ENCODE data around the gene ATOH8.

The ATOH8 gene

GRCh38 chr2:85753035-85753524, 711 bp upstream of the ATOH8 start:
- H3K27me3 ChIP-seq (ENCODE audit: control insufficient read depth in 1 of 2, insufficient read depth in 2 of 2, low read length in 2 of 2) = peaks cover 44 to 48% of the 10 kb centered on the region in 2 donors
- H3K27ac ChIP-seq (ENCODE audit: low read depth, low read length) = no peak overlapping the region
- peak overlapping the region; percentile 25 to 68 for H3K4me3 ChIP-seq (ENCODE audit: low read depth in 1 of 2, low read length in 2 of 2)
- no peaks in the 10 kb centered on the region for H3K9me3 ChIP-seq (ENCODE audit: control insufficient read depth in 1 of 2, low read length in 2 of 2)
- no peak overlapping the region for H3K9ac ChIP-seq (ENCODE audit: low read depth in 1 of 2, low read length in 2 of 2)
- H3K36me3 ChIP-seq (ENCODE audit: control insufficient read depth in 1 of 2, insufficient read depth in 2 of 2, low read length in 2 of 2) = no peaks in the 10 kb centered on the region
- peaks cover 24 to 29% of the 10 kb centered on the region in 2 donors for H3K4me1 ChIP-seq (ENCODE audit: control insufficient read depth in 1 of 2, insufficient read depth in 2 of 2, low read length in 2 of 2)

DNA sequence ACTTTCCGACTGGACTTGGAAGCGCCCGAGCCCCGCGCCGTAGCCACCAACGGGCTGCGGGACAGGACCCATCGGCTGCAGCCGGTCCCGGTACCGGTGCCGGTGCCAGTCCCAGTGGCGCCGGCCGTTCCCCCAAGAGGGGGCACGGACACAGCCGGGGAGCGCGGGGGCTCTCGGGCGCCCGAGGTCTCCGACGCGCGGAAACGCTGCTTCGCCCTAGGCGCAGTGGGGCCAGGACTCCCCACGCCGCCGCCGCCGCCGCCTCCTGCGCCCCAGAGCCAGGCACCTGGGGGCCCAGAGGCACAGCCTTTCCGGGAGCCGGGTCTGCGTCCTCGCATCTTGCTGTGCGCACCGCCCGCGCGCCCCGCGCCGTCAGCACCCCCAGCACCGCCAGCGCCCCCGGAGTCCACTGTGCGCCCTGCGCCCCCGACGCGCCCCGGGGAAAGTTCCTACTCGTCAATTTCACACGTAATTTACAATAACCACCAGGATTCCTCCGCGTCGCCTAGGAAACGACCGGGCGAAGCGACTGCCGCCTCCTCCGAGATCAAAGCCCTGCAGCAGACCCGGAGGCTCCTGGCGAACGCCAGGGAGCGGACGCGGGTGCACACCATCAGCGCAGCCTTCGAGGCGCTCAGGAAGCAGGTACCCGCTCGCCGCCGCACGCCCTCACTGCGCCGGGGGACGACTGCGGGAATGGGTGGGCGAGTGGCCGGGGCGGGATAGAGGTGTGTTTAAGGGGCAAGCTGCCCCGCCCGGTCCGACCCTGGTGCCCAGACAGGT, 713 bp downstream of the ATOH8 start:
- peaks cover 44 to 48% of the 10 kb centered on the region in 2 donors for H3K27me3 ChIP-seq (ENCODE audit: control insufficient read depth in 1 of 2, insufficient read depth in 2 of 2, low read length in 2 of 2)
- no peaks in the 10 kb centered on the region for H3K36me3 ChIP-seq (ENCODE audit: control insufficient read depth in 1 of 2, insufficient read depth in 2 of 2, low read length in 2 of 2)
- peak overlapping the region in 1 of 2 donors; percentile 15 for H3K9ac ChIP-seq (ENCODE audit: low read depth in 1 of 2, low read length in 2 of 2)
- H3K4me3 ChIP-seq (ENCODE audit: low read depth in 1 of 2, low read length in 2 of 2) = peak overlapping the region; percentile 56 to 68
- H3K27ac ChIP-seq (ENCODE audit: low read depth, low read length) = peak overlapping the region; percentile 33
- no peaks in the 10 kb centered on the region for H3K9me3 ChIP-seq (ENCODE audit: control insufficient read depth in 1 of 2, low read length in 2 of 2)
- peaks cover 24 to 29% of the 10 kb centered on the region in 2 donors for H3K4me1 ChIP-seq (ENCODE audit: control insufficient read depth in 1 of 2, insufficient read depth in 2 of 2, low read length in 2 of 2)

DNA sequence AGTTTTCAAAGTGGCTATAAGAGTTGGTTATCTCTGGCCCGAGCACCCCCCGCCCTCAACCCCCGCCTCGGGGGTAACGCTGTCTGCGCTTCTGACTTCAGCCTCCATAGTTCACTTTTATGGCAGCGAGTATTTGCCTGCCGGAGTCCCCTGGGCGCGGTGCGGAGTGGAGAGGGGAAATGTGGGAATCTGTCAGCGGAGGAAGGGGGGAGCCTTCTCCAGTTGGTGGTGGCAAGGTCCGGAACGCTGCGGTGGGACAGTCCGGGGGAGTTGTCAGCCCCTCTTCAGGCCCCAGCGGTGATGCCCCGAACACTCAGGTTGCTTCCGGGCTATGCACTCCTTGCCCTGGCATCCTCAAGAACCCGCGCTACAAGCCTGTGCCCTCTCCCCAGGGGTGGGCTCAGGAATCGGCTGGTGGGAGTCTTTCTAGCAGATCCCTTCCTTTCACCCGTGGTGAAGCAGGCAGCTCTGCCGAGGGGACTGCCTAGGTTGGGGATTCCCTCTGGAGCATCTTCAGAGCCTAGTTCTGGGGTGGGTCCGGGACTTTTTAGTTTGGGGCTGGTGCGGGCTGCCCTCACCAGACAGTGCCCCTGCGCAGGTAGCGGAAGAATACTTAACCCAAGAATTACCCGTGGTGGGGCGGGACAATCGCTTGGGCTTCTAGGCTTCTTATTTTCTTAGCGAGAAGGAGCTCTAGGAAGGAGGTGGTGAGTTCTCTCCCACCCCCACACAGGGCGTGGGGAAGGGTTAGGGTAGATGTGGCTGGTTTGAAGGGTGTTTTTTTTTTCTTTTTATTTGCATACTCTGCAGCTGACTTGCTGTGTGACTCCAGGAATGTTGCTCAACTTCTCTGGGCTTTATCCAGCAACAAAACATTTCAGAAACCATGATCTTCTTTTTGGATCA, 1.6 kb downstream of the ATOH8 start:
- no peaks in the 10 kb centered on the region for H3K9me3 ChIP-seq (ENCODE audit: control insufficient read depth in 1 of 2, low read length in 2 of 2)
- peak overlapping the region; percentile 56 to 68 for H3K4me3 ChIP-seq (ENCODE audit: low read depth in 1 of 2, low read length in 2 of 2)
- peak overlapping the region; percentile 15 to 26 for H3K9ac ChIP-seq (ENCODE audit: low read depth in 1 of 2, low read length in 2 of 2)
- H3K27me3 ChIP-seq (ENCODE audit: control insufficient read depth in 1 of 2, insufficient read depth in 2 of 2, low read length in 2 of 2) = peaks cover 44 to 48% of the 10 kb centered on the region in 2 donors
- H3K27ac ChIP-seq (ENCODE audit: low read depth, low read length) = no peak overlapping the region
- H3K36me3 ChIP-seq (ENCODE audit: control insufficient read depth in 1 of 2, insufficient read depth in 2 of 2, low read length in 2 of 2) = no peaks in the 10 kb centered on the region
- H3K4me1 ChIP-seq (ENCODE audit: control insufficient read depth in 1 of 2, insufficient read depth in 2 of 2, low read length in 2 of 2) = peaks cover 24 to 29% of the 10 kb centered on the region in 2 donors

DNA sequence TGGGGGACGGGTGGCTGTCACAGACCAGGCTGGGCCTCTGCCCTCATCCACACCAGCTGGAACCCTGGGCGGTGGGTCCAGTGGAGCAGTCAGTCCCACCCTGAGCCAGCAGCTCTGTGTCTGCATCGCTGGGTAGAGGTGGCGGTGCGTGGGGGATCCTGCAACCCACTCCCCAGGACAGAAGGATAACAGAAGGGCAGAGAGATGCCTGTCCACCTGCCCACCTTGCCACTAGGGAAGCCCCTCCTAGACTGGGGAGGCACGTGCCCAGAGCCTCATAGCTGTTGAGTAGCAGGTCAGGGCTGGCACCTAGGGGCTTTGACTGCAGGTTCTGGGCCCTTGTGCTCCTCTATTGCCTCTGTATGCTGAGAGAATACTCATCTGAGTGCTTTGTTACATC, 2.4 kb downstream of the ATOH8 start:
- Histone ChIP-seq H3K27me3 (ENCODE audit: control insufficient read depth in 1 of 2, insufficient read depth in 2 of 2, low read length in 2 of 2) (peaks cover 39 to 44% of the 10 kb centered on the region in 2 donors), H3K9ac (ENCODE audit: low read depth in 1 of 2, low read length in 2 of 2) (no peak overlapping the region), H3K36me3 (ENCODE audit: control insufficient read depth in 1 of 2, insufficient read depth in 2 of 2, low read length in 2 of 2) (no peaks in the 10 kb centered on the region), H3K4me3 (ENCODE audit: low read depth in 1 of 2, low read length in 2 of 2) (peak overlapping the region; percentile 28 to 56), H3K27ac (ENCODE audit: low read depth, low read length) (no peak overlapping the region), H3K9me3 (ENCODE audit: control insufficient read depth in 1 of 2, low read length in 2 of 2) (no peaks in the 10 kb centered on the region), H3K4me1 (ENCODE audit: control insufficient read depth in 1 of 2, insufficient read depth in 2 of 2, low read length in 2 of 2) (peaks cover 24% of the 10 kb centered on the region in 2 donors)

DNA sequence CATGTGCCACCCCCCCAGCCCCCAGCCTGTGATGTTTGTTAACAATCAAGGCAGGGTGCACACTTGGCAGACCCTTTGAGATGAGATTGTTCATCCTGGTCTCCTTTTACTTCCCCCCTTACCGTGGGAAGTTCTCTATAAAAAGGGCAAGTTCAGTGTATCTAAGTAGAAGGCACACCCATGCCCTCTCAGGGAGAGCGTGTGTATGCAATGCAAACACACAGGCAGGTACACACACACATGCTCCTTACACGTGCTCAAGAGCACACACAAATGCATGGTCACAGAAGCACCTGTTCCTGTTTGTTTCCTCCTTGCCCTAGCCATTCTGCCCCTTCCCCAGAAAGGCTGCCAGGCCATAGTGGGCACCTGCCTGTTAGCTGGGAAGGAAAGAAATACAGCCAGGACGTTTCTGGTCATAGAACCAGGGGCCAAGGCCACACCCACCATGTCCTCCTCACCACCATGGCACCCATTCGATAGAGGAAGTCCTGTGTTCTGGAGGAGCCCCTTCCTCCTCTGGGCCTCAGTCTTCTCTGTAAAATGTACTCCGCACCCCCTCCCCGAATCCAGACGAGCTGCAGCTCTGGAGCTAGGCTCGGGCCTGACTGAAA, 3.1 kb downstream of the ATOH8 start:
- peaks cover 31 to 36% of the 10 kb centered on the region in 2 donors for H3K27me3 ChIP-seq (ENCODE audit: control insufficient read depth in 1 of 2, insufficient read depth in 2 of 2, low read length in 2 of 2)
- no peak overlapping the region for H3K4me3 ChIP-seq (ENCODE audit: low read depth in 1 of 2, low read length in 2 of 2)
- H3K36me3 ChIP-seq (ENCODE audit: control insufficient read depth in 1 of 2, insufficient read depth in 2 of 2, low read length in 2 of 2) = no peaks in the 10 kb centered on the region
- H3K27ac ChIP-seq (ENCODE audit: low read depth, low read length) = no peak overlapping the region
- H3K9me3 ChIP-seq (ENCODE audit: control insufficient read depth in 1 of 2, low read length in 2 of 2) = no peaks in the 10 kb centered on the region
- no peak overlapping the region for H3K9ac ChIP-seq (ENCODE audit: low read depth in 1 of 2, low read length in 2 of 2)
- H3K4me1 ChIP-seq (ENCODE audit: control insufficient read depth in 1 of 2, insufficient read depth in 2 of 2, low read length in 2 of 2) = peaks cover 24 to 26% of the 10 kb centered on the region in 2 donors

- Histone ChIP-seq H3K4me1 (ENCODE audit: control insufficient read depth in 1 of 2, insufficient read depth in 2 of 2, low read length in 2 of 2) (peaks cover 24 to 26% of the 10 kb centered on the region in 2 donors), H3K9me3 (ENCODE audit: control insufficient read depth in 1 of 2, low read length in 2 of 2) (no peaks in the 10 kb centered on the region), H3K9ac (ENCODE audit: low read depth in 1 of 2, low read length in 2 of 2) (no peak overlapping the region), H3K27me3 (ENCODE audit: control insufficient read depth in 1 of 2, insufficient read depth in 2 of 2, low read length in 2 of 2) (peaks cover 22 to 28% of the 10 kb centered on the region in 2 donors), H3K36me3 (ENCODE audit: control insufficient read depth in 1 of 2, insufficient read depth in 2 of 2, low read length in 2 of 2) (no peaks in the 10 kb centered on the region), H3K4me3 (ENCODE audit: low read depth in 1 of 2, low read length in 2 of 2) (no peak overlapping the region), H3K27ac (ENCODE audit: low read depth, low read length) (no peak overlapping the region)
Measured at GRCh38 chr2:85757860-85758259, 4.1 kb downstream of the ATOH8 start.

DNA sequence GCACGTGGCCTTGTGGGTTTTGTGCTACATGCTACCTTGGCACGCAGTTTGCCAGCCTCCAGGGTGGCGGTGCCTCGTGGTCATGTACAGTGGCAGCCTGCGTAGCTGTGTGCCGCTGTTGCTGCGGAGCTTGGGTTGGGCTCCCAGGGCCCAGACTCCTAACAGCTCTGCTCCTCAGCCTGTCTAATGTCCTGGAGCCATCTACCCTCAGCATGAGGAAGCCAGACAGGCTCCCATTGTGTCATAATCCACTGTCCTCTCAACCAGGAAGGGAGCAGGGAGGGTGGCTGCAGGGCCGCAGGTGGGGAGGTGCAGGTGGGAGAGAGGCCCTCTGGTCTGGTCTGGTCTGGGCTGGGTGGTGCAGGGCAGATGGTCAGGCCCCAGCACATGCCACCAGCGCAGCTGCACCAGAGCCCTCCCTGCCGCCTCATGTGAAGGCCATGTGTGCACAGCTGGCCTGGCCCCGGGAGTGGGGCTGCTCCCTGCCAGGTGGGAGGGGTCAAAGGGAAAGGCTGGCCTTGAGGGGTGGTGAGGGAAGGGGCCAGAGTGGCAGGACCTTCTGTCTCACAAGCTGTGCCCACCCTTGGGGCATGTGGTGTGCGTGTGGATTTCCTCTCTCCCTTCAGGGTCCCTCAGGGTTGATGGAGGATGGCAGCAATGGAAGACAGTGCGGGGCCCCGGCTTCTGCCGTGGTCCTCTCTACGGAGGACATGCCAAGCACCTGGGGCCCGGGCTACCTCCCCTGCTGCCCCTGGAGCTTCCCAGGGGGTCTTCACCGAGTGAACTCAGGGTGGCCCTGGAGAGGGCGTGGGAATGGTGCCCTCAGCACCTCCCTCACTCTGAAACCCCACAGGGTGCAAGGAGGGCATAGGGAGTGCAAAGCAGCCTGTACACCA, 4.8 kb downstream of the ATOH8 start:
- H3K9ac ChIP-seq (ENCODE audit: low read depth in 1 of 2, low read length in 2 of 2) = no peak overlapping the region
- no peak overlapping the region for H3K27ac ChIP-seq (ENCODE audit: low read depth, low read length)

DNA sequence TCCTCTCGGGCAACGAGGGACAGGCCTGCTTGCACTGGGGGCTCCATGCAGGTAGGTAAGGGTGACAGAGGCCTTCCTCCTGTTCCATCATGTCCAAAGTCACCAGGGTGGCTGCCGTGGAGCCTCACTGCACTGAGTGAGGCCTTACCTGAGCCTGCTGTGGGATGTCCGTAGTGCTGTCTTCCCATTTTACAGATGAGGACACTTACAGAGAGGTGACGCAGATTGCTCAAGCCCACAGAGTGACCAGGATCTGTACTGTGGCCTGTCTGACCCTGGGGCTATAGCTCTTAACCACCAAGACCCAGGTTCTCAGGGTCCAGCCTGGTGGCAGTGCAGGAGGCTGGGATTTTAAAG, 5.4 kb downstream of the ATOH8 start:
- Histone ChIP-seq H3K9ac (ENCODE audit: low read depth in 1 of 2, low read length in 2 of 2) (no peak overlapping the region), H3K27me3 (ENCODE audit: control insufficient read depth in 1 of 2, insufficient read depth in 2 of 2, low read length in 2 of 2) (peaks cover 15 to 23% of the 10 kb centered on the region in 2 donors), H3K9me3 (ENCODE audit: control insufficient read depth in 1 of 2, low read length in 2 of 2) (no peaks in the 10 kb centered on the region), H3K27ac (ENCODE audit: low read depth, low read length) (no peak overlapping the region), H3K4me1 (ENCODE audit: control insufficient read depth in 1 of 2, insufficient read depth in 2 of 2, low read length in 2 of 2) (peaks cover 18 to 23% of the 10 kb centered on the region in 2 donors), H3K4me3 (ENCODE audit: low read depth in 1 of 2, low read length in 2 of 2) (no peak overlapping the region), H3K36me3 (ENCODE audit: control insufficient read depth in 1 of 2, insufficient read depth in 2 of 2, low read length in 2 of 2) (no peaks in the 10 kb centered on the region)

More for the DNA sequence above, 4.8 kb downstream of the ATOH8 start:
- no peak overlapping the region for H3K4me3 ChIP-seq (ENCODE audit: low read depth in 1 of 2, low read length in 2 of 2)
- peaks cover 18 to 23% of the 10 kb centered on the region in 2 donors for H3K4me1 ChIP-seq (ENCODE audit: control insufficient read depth in 1 of 2, insufficient read depth in 2 of 2, low read length in 2 of 2)
- no peaks in the 10 kb centered on the region for H3K36me3 ChIP-seq (ENCODE audit: control insufficient read depth in 1 of 2, insufficient read depth in 2 of 2, low read length in 2 of 2)
- H3K9me3 ChIP-seq (ENCODE audit: control insufficient read depth in 1 of 2, low read length in 2 of 2) = no peaks in the 10 kb centered on the region
- peaks cover 18 to 20% of the 10 kb centered on the region in 2 donors for H3K27me3 ChIP-seq (ENCODE audit: control insufficient read depth in 1 of 2, insufficient read depth in 2 of 2, low read length in 2 of 2)

- no peaks in the 10 kb centered on the region for H3K9me3 ChIP-seq (ENCODE audit: control insufficient read depth in 1 of 2, low read length in 2 of 2)
Measured at GRCh38 chr2:85760371-85760770, 6.6 kb downstream of the ATOH8 start.

More at GRCh38 chr2:85760371-85760770, 6.6 kb downstream of the ATOH8 start:
- Histone ChIP-seq H3K4me3 (ENCODE audit: low read depth in 1 of 2, low read length in 2 of 2) (no peak overlapping the region), H3K36me3 (ENCODE audit: control insufficient read depth in 1 of 2, insufficient read depth in 2 of 2, low read length in 2 of 2) (no peaks in the 10 kb centered on the region), H3K9ac (ENCODE audit: low read depth in 1 of 2, low read length in 2 of 2) (no peak overlapping the region), H3K4me1 (ENCODE audit: control insufficient read depth in 1 of 2, insufficient read depth in 2 of 2, low read length in 2 of 2) (peaks cover 11 to 17% of the 10 kb centered on the region in 2 donors), H3K27ac (ENCODE audit: low read depth, low read length) (no peak overlapping the region), H3K27me3 (ENCODE audit: control insufficient read depth in 1 of 2, insufficient read depth in 2 of 2, low read length in 2 of 2) (peaks cover 11 to 22% of the 10 kb centered on the region in 2 donors)

Data from duodenal mucosa (tissue), 2 donors.